ENCODE data around the gene THAP2. TPM values are rescaled to one million over a fixed set of nuclear protein-coding genes. Genes with fewer than 3 reads are reported as not detected.

Gene THAP2
- total RNA-seq, 3 donors from 2014 or later (not counting 1 experiment from before 2014, with no cell fraction given) = 17.2 to 34.2 (median 31.1) TPM

GRCh38 chr12:71683633-71684032, 19.5 kb downstream of the THAP2 start:
- Histone ChIP-seq H3K27me3 (ENCODE audit: control insufficient read depth, insufficient read depth, low read length) (no peaks in the 10 kb centered on the region), H3K36me3 (ENCODE audit: control insufficient read depth, insufficient read depth, low read length) (no peaks in the 10 kb centered on the region), H3K9me3 (ENCODE audit: control insufficient read depth, insufficient read depth, low read length) (no peaks in the 10 kb centered on the region), H3K4me1 (ENCODE audit: control insufficient read depth, insufficient read depth, low read length) (peaks cover 17% of the 10 kb centered on the region), H3K27ac (ENCODE audit: low read length) (no peak overlapping the region), H3K4me3 (ENCODE audit: low read length) (no peak overlapping the region)
- ATAC-seq (no peak), DNase-seq (no peak)
- TF ChIP-seq CTCF (IDR thresholded peaks at IDR 0.05) = no peak
- Mint-ChIP-seq H3K27ac (no peak overlapping the region), H3K9me3 (no peaks in the 10 kb centered on the region), H3K4me3 (no peak overlapping the region), H3K36me3 (no peaks in the 10 kb centered on the region), H3K27me3 (ENCODE audit: low read depth in 2 of 2) (peaks cover 0 to 3% of the 10 kb centered on the region in 2 donors), H3K4me1 (peaks cover 16 to 20% of the 10 kb centered on the region in 2 donors)
- intact Hi-C loops (cut with micrococcal nuclease) = no loop called here
- 97% methylated on average over 4 of the region's 5 CpGs for WGBS (ENCODE audit: insufficient coverage)

- no peaks in the 10 kb centered on the region for H3K9me3 ChIP-seq (ENCODE audit: control insufficient read depth, insufficient read depth, low read length)
- no peak overlapping the region for H3K27ac Mint-ChIP-seq
- TF ChIP-seq CTCF (IDR thresholded peaks at IDR 0.05) = no peak
- no peak overlapping the region for H3K4me3 ChIP-seq (ENCODE audit: low read length)
- DNase-seq (peak in 1 of 2 donors; percentile 61), ATAC-seq (no peak)
- H3K27ac ChIP-seq (ENCODE audit: low read length) = no peak overlapping the region
- WGBS (ENCODE audit: insufficient coverage) = 44% methylated on average over 4 of the region's 5 CpGs
- peaks cover 0 to 3% of the 10 kb centered on the region in 2 donors for H3K27me3 Mint-ChIP-seq (ENCODE audit: low read depth in 2 of 2)
- intact Hi-C loops (cut with micrococcal nuclease) = no loop called here
- no peaks in the 10 kb centered on the region for H3K36me3 ChIP-seq (ENCODE audit: control insufficient read depth, insufficient read depth, low read length)
- peak overlapping the region; percentile 37 for H3K4me3 Mint-ChIP-seq
- H3K9me3 Mint-ChIP-seq = no peaks in the 10 kb centered on the region
- H3K4me1 ChIP-seq (ENCODE audit: control insufficient read depth, insufficient read depth, low read length) = peaks cover 17% of the 10 kb centered on the region
- H3K27me3 ChIP-seq (ENCODE audit: control insufficient read depth, insufficient read depth, low read length) = no peaks in the 10 kb centered on the region
- H3K36me3 Mint-ChIP-seq = no peaks in the 10 kb centered on the region
- H3K4me1 Mint-ChIP-seq = peaks cover 16 to 22% of the 10 kb centered on the region in 2 donors
Measured at GRCh38 chr12:71684081-71684480, 20.0 kb downstream of the THAP2 start.

GRCh38 chr12:71685312-71685906, 21.3 kb downstream of the THAP2 start:
- H3K36me3 Mint-ChIP-seq = no peaks in the 10 kb centered on the region
- peaks cover 0 to 3% of the 10 kb centered on the region in 2 donors for H3K27me3 Mint-ChIP-seq (ENCODE audit: low read depth in 2 of 2)
- H3K9me3 Mint-ChIP-seq = no peaks in the 10 kb centered on the region
- intact Hi-C loops (cut with micrococcal nuclease) = no loop called here
- H3K4me1 Mint-ChIP-seq = peaks cover 22 to 29% of the 10 kb centered on the region in 2 donors
- H3K4me3 Mint-ChIP-seq = peak overlapping the region; percentile 97
- peaks cover 2% of the 10 kb centered on the region for H3K36me3 ChIP-seq (ENCODE audit: control insufficient read depth, insufficient read depth, low read length)
- H3K4me1 ChIP-seq (ENCODE audit: control insufficient read depth, insufficient read depth, low read length) = peaks cover 17% of the 10 kb centered on the region
- H3K27me3 ChIP-seq (ENCODE audit: control insufficient read depth, insufficient read depth, low read length) = no peaks in the 10 kb centered on the region
- ATAC-seq = no peak
- no peaks in the 10 kb centered on the region for H3K9me3 ChIP-seq (ENCODE audit: control insufficient read depth, insufficient read depth, low read length)
- peak overlapping the region; percentile 90 for H3K4me3 ChIP-seq (ENCODE audit: low read length)
- WGBS (ENCODE audit: insufficient coverage) = 61% methylated on average over 17 of the region's 19 CpGs
- no peak for TF ChIP-seq CTCF (IDR thresholded peaks at IDR 0.05)
- DNase-seq = peak in 1 of 2 donors; percentile 8
- peak overlapping the region; percentile 81 for H3K27ac ChIP-seq (ENCODE audit: low read length)
- H3K27ac Mint-ChIP-seq = peak overlapping the region; percentile 94 to 96

All from natural killer cell (primary cell).